HPDE6-E6E7 (cell line): ENCODE results near the gene RSPO1.

Experiments used
- DNase-seq: peaks from one replicate; pipeline ENCODE4 v3.0.0; 2011; ENCODE audit warnings: missing footprints; ENCODE audit errors: extremely low spot score

RSPO1 gene

DNA sequence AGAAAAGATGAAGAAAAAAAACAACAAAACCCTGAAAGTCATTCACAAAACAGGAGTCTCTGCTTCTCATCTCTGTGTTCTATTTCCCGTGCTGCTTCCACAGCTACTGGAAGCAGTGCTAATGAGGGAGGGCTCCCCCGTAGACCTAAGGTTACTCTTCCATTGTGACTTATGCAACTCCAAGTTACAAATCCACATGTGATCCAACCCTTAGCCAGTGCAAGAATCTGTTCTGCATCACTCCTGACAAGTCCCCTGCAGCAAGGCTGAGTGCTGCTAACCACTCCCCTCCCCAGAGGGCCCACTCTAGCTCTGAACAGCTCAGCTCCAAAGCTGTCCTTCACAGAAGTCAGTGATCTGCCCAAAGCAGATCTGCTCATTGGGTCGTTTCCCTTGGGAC lies 67.7 kb downstream of the RSPO1 start:
- no peak for DNase-seq

DNA sequence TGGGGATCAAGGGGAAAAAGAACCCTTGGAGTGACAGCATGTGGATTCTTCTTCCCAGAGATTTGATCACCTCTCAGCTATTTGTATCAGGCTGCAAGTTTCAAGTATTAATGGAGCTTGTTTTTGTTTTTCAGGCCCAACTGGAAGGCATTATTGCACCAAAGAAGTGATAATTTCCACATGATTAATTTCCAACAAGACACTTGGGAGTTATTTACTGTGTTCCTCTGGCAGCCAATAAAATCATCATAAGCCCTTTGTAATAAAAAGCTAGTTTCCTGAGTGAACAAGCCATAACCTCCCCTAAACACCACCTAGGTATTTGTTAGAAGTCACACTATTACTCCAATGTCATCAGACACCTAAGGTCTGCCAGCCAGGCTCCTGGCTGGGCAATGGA lies 69.8 kb downstream of the RSPO1 start:
- no peak for DNase-seq

DNA sequence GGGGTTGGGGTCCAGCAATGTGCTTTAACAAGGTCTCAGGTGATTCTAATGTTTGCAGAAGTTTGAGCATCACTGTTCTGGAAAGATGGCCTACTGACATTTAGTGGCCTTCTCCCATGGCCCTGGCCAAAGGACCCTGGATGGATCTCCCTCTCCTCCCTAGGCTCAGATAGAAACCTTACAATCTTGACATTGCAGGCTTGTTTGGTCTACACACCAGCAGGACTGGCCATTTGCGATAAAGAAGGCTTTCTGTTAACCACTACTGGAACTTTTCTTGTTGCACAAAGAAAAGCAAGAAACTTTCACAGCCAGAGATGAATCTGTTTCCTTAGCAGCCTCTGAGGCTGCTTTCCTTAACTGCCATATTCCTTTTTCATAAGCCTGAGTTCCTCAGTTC lies 71.7 kb downstream of the RSPO1 start:
- no peak for DNase-seq
